NCI-H1105 (cell line): Measurements from ENCODE around the gene MYO1E.
"Not testable (repeated sequence)": the region's sequence is repeated elsewhere in the genome, so short reads cannot be mapped to it uniquely, and the experiment has no call there.

Experiments
- DNase-seq: peaks from one replicate; lab custom pipeline; 2025; lab: John Stamatoyannopoulos, UW

Gene MYO1E

DNA sequence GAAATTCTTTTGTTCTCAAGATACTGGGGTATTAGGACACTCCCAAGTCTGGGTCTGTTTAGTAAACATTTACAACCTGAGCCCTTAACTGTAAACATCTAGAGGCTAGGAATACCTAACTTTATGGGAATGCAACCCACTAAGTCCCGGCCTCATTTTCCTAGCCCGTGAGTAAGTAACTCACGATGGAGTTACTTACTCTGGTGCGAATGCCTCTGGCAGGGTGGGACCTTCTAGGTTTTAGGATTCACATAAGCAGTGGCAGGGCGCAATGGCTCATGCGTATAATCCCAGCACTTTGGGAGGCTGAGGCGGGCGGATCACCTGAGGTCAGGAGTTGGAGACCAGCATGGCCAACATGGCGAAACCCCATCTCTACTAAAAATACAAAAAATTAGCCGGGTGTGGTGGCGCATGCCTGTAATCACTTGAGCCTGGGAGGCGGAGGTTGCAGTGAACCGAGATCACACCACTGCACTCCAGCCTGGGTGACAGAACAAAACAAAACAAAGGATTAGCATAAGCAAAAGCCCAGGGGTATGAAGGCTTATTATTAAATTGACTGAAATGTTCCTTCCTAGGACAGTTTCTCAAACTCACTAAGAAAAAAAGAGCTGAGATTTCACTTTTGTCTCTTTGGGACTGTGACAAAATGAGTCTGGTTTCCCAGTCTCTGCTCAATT, 14.7 kb upstream of the MYO1E start:
- DNase-seq, result not testable (repeated sequence)

DNA sequence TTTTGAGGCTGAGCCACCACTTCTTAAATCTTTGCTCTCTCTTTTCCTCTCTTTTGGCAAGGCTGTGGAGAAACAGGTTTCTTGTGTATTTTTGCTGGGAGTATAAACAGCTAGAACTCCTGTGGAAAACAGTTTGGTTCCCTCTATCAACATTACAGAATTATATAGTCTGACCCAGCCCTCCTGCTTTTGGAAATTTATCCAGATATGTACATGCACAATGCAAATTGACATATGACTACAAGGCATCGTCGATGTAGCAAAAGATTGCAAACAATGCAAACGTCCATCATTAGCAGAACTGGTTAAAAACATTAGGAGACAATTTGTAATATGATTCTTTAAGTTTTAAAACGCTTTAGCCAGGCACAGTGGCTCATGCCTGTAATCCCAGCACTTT, 12.5 kb upstream of the MYO1E start:
- DNase-seq, result no peak

DNA sequence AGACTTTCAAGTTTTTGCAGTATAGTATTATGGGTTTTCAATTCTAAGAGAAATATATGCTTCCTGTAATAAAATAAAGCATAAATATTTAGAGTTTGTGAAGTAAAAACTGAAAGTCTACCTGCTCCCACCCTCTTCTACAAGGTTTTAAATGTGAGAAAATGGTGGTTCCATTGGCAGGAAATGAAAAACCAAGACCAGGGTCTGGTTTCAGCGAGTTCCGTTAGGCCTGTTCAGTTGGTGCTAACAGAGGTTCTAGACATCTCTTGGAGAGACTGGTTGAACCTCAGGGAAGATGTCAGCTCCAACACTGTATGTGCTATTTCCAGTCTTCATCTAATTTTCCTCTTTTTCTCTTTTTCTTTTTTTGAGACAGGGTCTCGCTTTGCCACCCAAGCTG, 11.8 kb upstream of the MYO1E start:
- DNase-seq, result no peak

DNA sequence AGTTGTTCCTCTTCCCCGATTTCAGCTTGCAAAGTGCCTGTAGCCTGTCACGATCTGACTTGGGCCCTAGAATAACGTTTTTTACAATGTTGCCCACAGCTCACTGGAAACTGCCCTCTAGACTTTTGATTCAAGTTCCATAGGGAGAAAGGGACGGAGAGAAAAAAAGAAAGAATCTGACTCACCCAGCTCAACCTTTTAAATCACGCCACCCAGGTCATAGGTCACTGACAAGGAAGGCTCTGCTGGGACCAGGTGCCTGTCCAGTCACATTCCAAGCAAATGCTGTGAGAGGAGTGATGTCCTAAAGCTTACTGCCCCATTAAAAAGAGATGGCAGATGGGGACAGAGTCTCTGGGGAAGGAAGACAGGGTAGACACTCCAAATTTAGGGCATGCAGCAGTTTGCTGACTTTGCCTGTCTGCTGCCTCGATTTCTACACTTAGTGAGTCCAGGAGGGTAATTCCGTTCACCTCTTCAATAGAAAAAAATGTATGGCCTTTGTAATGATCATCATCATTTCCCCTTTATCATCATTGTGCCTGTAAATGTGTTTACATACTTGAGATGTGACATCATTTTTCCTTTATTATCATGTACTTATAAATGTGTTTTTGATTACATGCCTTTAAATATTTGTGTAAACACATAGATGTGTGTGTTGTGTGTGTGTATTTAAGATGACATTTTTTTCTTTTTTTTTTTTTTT, 8.4 kb upstream of the MYO1E start:
- no peak for DNase-seq

DNA sequence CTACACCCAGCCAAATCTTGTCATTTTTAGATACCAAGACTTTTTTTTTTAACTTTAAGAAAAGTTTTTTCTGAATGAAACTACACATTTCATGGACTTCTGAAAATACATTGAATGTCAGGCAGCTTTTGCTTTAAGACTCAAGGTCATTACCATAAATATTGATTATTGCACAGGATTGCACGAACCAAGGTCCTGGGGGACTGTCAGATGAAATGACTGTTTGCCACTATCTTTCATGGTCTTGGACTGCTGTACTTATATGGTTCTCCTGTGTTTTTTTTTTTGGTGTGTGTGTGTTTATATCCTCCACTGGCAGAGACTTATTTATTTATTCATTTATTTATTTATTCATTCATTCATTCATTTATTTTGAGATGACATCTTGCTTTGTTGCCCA, 6.9 kb upstream of the MYO1E start:
- DNase-seq, result no peak

DNA sequence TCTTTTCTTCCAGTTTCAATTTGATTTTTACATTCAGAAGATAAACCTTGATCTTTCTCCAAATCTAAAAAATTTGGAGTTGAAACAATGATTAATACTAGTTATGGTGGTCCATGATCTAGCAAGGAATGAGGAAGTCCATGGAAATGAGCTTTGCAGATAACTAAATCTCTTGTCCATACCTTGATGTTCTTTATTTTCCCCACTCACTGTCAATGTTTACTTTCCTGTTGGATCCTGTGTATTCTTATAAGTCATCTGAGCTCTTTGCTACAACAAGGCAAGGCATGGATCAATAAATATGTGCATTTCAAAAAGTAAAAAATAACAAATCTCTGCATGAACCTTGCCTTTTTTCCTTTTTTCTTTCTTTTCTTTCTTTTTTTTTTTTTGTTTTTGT, 6.2 kb upstream of the MYO1E start:
- DNase-seq, result no peak

DNA sequence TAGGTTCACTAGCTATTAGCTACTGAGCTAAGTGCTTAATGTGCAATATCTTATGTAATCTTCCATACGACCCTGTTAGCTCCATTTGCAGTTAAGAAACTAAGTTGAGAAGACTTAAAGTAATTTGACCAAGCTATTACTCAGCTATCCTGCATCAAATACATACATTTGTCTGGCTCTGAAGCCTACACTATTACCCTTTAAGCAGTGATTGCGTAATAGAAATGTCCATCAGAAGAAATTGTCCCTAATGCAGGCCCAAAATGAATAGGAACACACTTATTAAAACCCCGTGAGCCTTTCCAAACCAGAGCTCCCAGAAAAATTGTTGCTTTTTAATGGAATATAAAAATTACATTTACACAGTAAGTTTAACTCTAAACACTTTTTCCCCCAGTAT, 5.3 kb upstream of the MYO1E start:
- no peak for DNase-seq

DNA sequence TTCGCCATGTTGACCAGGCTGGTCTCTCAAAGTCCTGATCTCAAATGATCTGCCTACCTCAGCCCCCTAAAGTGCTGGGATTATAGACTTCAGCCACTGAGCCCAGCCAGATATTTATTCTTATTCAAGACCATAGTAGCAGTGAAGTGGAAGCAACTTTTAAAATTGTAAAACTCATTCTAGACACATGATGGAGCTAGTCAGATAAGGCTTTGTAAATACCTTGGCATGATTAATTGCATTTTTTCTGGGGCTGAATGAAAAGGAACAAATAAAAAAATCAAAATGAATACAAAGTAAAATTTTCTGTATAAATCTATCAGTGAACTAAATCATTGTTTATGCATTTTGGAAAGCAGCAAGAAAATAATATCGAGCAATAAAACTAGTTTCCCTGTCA, 4.1 kb upstream of the MYO1E start:
- no peak for DNase-seq

DNA sequence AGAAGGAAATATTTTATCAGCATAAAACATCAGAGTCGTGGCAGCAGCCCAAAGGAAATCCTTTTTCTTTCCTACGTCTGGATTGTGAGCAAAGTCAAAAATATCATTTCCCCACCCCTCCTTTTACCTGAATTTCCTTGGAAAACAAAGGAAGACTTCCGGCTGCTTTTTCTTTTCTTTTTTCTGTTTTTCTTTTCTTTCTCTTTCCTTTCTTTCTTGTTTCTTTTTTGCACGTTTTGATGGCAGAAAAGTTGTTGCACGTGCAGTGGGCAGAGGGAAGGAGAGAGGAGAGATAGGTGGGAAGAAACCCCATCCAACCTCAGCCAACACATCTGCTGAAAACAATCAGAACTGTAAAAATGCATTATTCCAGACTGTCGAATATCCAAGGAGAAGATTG, 544 bp upstream of the MYO1E start:
- DNase-seq, result no peak

DNA sequence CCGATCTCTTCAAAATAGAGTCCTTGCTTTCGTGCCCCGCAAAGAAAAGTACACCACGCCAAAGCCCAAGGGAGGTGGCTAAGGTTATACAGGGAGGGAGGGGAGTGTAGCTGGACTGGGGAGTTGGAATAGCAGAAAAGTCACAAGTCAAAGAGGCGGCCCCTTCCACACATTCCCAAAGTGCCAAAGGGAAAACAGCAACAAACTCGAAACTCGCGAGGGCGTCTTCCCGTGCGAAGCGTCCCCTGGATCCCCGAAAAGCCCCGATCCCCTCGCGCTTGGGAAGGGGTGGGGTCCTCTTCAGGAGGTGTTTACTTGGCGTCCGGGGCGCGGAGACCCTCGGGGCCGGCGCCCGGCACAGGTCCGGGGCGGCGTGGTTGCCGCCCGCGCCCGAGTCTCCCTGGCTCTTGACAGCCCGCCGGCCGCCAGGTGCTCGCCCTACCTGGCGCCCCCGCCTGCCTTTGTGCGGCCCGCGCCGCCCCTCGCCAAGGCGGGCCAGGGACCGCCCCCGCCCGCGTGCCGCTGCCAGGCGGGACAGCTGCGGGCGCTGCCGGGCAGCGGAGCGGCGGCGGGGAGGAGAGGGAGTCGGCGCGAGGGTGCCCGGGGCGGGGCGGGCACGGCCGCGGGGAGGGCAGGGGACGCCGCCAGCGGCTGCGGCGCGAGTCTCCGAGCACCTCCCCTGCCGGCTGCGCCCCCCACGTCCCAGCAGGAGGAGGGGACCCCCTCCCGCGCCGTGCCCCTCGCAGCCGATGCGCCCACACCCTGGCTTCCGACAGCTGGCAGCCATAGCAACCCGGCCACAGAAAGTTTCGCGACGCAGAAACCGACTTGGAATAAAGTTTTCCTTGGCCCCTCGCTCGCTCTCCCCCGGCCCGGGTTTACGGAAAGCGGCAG, 966 bp downstream of the MYO1E start:
- DNase-seq, result peak; percentile 39

DNA sequence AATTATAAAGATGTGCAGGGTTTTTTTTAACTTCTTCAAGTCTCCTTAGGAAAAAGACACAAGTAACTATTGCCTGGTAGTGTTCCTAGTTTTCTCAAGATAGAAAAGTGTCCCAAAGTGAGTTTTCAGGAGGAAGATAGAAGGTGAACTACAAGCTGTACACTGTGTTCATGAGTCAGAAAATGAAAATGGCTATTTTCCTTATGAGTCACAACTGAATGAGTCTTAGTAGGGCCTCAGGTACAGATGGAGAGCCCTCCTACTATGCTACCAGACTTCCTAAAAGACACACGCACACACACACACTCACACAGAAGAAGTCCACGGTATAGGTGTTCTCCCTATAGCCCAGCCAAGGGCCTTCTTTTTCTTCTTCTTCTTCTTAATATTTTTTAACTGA, 3.1 kb downstream of the MYO1E start:
- no peak for DNase-seq

DNA sequence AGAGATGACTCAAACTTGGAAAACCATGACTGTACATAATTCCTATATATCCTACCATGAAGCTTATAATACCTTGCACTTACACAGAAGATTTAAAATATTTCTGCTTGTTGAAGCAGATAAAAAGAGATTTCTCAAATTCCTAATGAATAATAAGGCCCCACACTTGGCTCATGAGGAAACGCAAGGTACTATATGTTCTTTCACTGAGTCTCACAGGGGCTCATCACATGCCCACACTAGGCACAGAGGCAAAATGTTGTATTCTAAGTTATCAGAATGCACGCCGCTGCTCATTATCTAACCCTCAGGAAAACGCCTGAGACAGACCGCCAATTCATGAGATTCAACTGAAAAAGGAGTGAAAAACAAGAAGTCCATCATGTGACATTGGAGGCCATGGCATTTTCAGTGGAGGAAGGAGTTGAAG, 5.6 kb downstream of the MYO1E start:
- DNase-seq, result no peak

DNA sequence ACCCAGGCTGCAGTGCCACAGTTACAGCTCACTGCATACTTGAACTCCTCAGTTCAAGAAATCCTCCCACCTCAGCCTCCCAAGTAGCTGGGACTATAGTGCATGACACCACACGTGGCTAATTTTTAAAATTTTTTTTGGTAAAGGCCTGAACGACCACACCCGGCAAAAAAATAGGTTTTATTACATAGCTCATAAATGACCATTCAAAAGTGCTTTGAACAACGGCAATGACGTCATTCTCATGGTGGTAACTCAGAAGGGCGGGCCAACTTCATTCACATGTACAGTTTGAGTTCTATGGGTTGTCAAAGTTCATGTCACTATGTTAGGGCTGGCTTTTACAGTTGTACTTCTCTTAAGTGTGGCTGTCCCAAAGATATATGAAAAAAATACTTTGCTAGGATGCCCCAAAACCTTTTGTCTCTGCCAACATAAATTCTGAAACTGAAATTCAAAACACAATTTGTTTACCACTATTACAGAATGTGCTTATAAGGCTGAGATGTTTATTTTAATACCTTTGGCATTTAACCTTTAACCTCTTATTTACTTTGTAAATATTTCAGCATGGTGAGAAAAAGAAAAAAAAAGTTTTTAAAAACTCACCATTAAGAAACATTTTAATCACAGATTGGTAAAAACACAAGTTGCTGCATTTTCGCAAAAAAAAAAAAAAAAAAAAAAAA, 6.2 kb downstream of the MYO1E start:
- DNase-seq, result no peak

DNA sequence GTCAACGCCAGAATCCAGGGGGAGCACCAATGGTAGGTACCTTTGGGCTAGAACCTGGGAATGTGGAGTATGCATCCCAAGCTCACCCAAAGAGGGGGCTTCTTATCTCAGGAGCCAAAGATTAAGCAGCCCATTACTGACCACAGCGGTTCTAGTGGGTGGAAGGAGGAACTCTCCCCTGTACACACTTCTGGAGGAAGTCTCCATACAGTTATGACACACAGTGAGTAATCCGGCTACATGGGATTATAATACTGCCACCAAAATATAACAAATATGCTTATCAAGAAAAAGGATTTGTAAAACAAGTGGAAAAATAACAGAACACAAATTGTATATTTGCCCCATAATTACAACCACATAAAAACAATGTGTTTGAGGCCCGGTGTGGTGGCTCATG, 8.4 kb downstream of the MYO1E start:
- DNase-seq, result no peak

DNA sequence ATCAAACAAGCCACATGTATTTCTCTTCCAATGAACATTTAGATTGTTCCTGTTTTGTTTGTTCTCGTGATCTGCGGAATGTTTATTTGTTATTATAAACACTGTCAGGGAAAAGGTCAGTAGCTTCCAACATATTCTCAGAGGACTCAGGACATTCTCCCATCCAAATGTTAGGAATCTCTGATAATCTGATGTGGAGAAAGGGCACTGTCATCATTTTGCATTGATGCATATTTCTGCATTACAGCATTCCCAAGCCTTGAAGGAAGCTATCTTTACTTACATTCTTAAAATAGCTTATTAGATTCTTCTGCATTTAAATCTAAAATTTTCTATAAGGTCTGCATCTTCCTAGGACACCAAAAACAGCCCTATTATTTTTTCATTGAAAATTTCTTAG, 10.3 kb downstream of the MYO1E start:
- DNase-seq, result no peak

DNA sequence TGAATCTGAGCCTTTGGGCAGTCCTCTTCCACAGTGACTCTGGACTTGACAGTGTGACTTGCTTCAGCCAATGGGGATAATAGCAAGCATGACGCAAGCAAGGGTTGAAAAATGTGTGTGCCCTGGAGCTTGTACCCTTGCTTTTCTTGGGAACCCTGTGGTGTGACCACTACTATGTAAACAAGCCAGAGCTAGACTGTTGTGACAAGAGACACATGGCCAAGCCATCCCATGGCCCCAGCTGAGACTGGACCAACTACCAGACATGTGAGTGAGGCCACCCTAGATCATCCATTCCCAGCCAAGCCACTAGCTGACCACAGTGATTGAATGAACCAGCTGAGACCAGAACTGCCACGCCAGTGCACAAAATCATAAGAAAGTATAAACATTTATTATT, 11.8 kb downstream of the MYO1E start:
- DNase-seq, result no peak

DNA sequence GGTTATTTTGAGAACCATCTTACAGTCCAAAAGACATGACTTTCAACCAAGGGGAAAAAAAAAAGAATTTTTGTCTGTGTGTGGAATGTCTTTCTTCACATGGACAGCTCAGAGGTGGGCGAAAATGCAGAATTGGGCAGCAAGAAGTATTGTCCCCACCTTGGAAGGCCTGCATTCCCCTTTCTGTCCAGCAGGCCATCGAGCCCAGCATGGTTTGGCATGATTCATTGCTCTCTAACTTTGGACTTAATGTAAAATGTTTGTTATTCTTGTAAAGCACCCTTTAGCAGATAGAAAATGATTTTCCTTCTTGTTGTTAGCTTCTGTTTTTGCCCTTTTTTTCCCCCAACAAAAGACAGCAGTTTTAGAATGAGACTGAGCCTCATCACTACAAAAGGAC, 12.4 kb downstream of the MYO1E start:
- DNase-seq, result no peak

DNA sequence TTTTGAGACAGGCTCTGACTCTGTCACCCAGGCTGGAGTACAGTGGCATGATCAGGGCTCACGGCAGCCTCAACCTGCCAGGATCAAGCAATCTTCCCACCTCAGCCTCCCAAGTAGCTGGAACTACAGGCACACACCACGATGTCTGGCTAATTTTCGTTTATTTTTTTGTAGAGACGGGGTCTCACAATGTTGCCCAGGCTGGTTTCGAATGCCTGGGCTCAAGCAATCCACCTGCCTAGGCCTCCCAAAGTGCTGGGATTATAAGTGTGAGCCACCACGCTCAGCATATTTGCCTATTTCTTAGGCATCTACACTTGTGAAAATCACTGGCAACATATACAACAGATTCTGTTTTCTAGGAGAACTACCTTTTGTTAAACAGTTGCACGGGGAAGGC, 16.9 kb downstream of the MYO1E start:
- no peak for DNase-seq

DNA sequence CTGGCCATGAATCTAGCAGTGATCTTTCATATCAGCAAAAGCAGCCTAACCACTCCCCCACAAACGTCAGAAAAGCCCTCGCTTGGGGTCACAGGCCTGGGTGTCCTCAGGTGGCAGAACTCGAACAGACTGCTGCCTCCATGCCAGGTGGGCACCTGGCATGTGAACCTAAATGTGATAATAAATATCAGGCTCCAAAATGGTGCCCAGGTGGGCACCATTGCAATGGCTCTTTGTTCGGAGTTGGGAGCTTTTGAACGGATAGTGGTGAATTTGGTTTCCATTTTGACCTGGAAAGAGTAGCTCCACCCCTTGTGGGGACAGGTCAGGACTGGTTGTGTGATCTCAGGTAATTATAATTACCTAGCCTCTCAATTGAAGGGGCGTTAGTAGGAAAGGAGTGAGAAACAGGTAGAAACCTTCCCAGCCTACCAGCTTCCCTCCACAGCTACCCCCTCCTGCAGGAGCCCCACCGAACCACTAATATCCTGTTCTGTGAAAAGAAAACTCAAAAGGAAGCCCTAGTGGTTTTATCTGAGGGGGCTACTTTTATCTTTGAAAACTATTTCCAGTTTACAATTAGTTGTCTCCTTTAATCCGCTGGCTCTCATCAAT, 18.1 kb downstream of the MYO1E start:
- DNase-seq, result peak; percentile 67

DNA sequence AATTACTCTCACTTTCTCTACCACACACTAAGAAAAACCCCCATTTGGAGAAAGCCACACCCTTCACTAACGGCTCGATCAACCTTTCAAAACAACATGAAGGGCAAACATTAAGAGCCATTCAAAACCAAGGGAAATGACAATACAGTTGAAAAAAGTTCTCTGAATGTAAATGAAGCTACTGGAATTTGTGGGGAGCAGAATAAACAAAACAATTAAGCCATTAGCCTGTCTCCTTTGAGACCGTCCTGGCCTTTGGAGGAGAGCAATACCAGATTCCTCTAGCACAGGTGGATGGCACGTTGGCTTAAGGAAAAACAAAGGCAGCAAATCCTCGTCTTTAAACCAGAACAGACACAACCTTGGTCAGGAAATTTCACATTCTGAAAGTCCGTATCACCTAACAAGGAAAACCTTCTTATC, 18.7 kb downstream of the MYO1E start:
- DNase-seq, result no peak

DNA sequence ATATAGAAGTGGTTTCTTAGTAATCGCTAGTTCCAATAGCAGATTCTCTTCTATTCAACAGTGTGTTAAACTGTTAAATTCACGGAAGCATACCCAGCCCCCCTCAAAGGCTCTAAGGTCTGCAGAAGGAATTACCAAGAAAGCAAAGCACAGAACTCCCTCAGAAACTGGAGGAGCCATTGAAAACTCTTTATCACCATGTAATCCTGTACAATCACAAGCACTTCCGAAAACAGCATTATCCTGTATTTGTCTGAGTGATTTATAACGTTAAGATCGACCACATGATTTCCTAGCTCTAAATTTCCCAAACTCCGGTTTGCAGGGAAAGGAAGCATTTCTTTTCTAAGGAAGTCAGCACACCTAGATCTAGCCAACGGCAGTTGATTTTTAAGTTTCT, 20.0 kb downstream of the MYO1E start:
- no peak for DNase-seq

DNA sequence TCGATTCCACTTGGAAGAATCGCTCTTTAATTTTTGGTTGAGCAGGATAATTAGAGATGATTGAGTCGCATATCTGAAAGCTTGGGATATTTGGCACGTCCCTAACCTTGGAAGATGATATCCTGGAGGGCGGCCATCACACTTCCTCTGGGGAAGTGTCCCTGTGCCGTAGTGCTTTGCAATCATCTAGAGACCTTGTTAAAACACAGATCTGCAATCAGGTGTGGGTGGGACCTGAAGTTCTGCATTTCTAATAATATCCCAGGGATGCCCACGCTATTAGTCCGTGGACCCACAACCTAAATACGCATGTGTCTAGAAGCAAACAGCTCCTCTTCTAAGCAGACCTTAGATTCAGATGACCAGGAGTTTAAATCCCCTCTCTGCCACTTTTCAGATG, 20.5 kb downstream of the MYO1E start:
- DNase-seq, result no peak
